SK-N-SH (cell line): ENCODE results near the gene C2orf49. TPM values are rescaled to one million over a fixed set of nuclear protein-coding genes. Genes with fewer than 3 reads are reported as not detected.

ENCODE experiments used
- CTCF ChIA-PET: fragments of 300-600, 350-600 bp; formaldehyde crosslinking; extraction: SDS; loops from one replicate; lab custom pipeline; 2021; lab: Yijun Ruan, JAX
- POLR2A ChIA-PET: fragments of 350-600 bp; sonication (Branson Sonifier 250); formaldehyde crosslinking; extraction: SDS; loops from one replicate; lab custom pipeline; 2020; ENCODE audit warnings: antibody characterized with exemption, inconsistent platforms; lab: Yijun Ruan, JAX
- DNase-seq: peaks from one replicate; pipeline ENCODE4 v3.0.0; 2012
- H2AFZ ChIP-seq: fragments of 200-600 bp; sonication (generic); 2 replicates; pipeline ENCODE4 v1.8.1; 2016; ENCODE audit warnings: antibody characterized with exemption, mild to moderate bottlenecking, low read depth
- H3F3A ChIP-seq: fragments of 200-600 bp; sonication (generic); replicated peaks from 2 replicates; pipeline ENCODE3; 2016; ENCODE audit warnings: antibody characterized with exemption, mild to moderate bottlenecking; ENCODE audit not compliant: insufficient read depth
- H3K27ac ChIP-seq, 2 experiments: fragments of 200-500 bp in 1 of 2; fragments of 200-600 bp in 1 of 2; sonication (Bioruptor generic) in 1 of 2; sonication (generic), shearing (Covaris generic) in 1 of 2; 2 replicates each; pipeline versions ENCODE4 v1.5.1 to v1.6.1; 2014 to 2016; ENCODE audit warnings: low read depth in 2 of 2, inconsistent platforms in 1 of 2, low read length in 1 of 2, mild to moderate bottlenecking in 1 of 2, mixed read lengths in 1 of 2
- H3K27me3 ChIP-seq: fragments of 200-600 bp; sonication (generic), shearing (Covaris generic); 2 replicates; pipeline ENCODE4 v1.6.1; 2016; ENCODE audit warnings: mixed run types; ENCODE audit not compliant: insufficient read depth
- H3K36me3 ChIP-seq, 2 experiments: fragments of 200-500 bp in 1 of 2; fragments of 200-600 bp in 1 of 2; sonication (Bioruptor generic) in 1 of 2; sonication (generic) in 1 of 2; replicated peaks in 1 of 2; 2 replicates each; pipeline versions ENCODE3 to v1.5.1; 2014 to 2016; ENCODE audit warnings: low read length in 1 of 2, mild to moderate bottlenecking in 1 of 2; ENCODE audit not compliant: insufficient read depth in 2 of 2, control insufficient read depth in 1 of 2
- H3K4me1 ChIP-seq, 2 experiments: fragments of 200-500 bp in 1 of 2; fragments of 200-600 bp in 1 of 2; sonication (Bioruptor generic) in 1 of 2; sonication (generic), shearing (Covaris generic) in 1 of 2; 2 replicates each; pipeline versions ENCODE4 v1.5.1 to v1.6.1; 2014 to 2016; ENCODE audit warnings: low read depth in 1 of 2, low read length in 1 of 2, mixed run types in 1 of 2; ENCODE audit not compliant: insufficient read depth in 2 of 2, control insufficient read depth in 1 of 2
- H3K4me2 ChIP-seq: fragments of 200-600 bp; sonication (generic), shearing (Covaris generic); 2 replicates; pipeline ENCODE4 v1.6.1; 2017; ENCODE audit warnings: mixed run types
- H3K4me3 ChIP-seq, 2 experiments: fragments of 200-500 bp in 1 of 2; fragments of 200-600 bp in 1 of 2; sonication (Bioruptor generic) in 1 of 2; sonication (generic), shearing (Covaris generic) in 1 of 2; 2 replicates each; pipeline versions ENCODE4 v1.5.1 to v1.8.1; 2014 to 2016; ENCODE audit warnings: low read depth in 2 of 2, inconsistent platforms in 1 of 2, low read length in 1 of 2, mild to moderate bottlenecking in 1 of 2, mixed read lengths in 1 of 2, moderate library complexity in 1 of 2
- H3K79me2 ChIP-seq: fragments of 200-600 bp; sonication (generic); 2 replicates; pipeline ENCODE4 v1.8.1; 2017; ENCODE audit warnings: mild to moderate bottlenecking; ENCODE audit not compliant: insufficient read depth
- H3K9ac ChIP-seq: fragments of 200-600 bp; sonication (generic); 2 replicates; pipeline ENCODE4 v1.6.1; 2017; ENCODE audit warnings: mixed run types
- H3K9me2 ChIP-seq: fragments of 200-600 bp; sonication (generic); 2 replicates; pipeline ENCODE4 v1.6.1; 2017; ENCODE audit warnings: mixed run types
- H3K9me3 ChIP-seq: fragments of 200-600 bp; sonication (generic); 2 replicates; pipeline ENCODE4 v1.6.1; 2017; ENCODE audit warnings: mixed run types, mild to moderate bottlenecking, moderate library complexity
- H4K20me1 ChIP-seq: fragments of 200-600 bp; sonication (generic); 2 replicates; pipeline ENCODE4 v1.6.1; 2017; ENCODE audit warnings: mild to moderate bottlenecking, mixed run types; ENCODE audit not compliant: insufficient read depth
- ELF1 ChIP-seq: IDR thresholded peaks from 2 replicates; pipeline ENCODE4 v1.4.0; 2012
- EZH2phosphoT487 ChIP-seq: fragments of 200-600 bp; sonication (generic); IDR thresholded peaks from 2 replicates; pipeline ENCODE4 v1.6.1; 2017; ENCODE audit warnings: low read depth, mixed run types, mild to moderate bottlenecking, antibody characterized with exemption, moderate library complexity, borderline replicate concordance
- NFIC ChIP-seq: IDR thresholded peaks from 2 replicates; pipeline ENCODE4 v1.4.0; 2012; ENCODE audit warnings: borderline replicate concordance
- POLR2AphosphoS5 ChIP-seq: IDR thresholded peaks from 2 replicates; pipeline ENCODE4 v1.6.1; 2012; ENCODE audit warnings: low read depth, low read length
- RXRA ChIP-seq: IDR thresholded peaks from 2 replicates; pipeline ENCODE4 v1.4.0; 2012; ENCODE audit warnings: low read depth, mild to moderate bottlenecking, borderline replicate concordance
- SMC3 ChIP-seq: IDR thresholded peaks from 2 replicates; pipeline ENCODE4 v1.6.1; 2012; ENCODE audit warnings: low read depth, low read length, improper control_type of control experiment
- TAF1 ChIP-seq: IDR thresholded peaks from 2 replicates; pipeline ENCODE4 v1.6.1; 2012; ENCODE audit warnings: low read depth, mild to moderate bottlenecking, low read length, moderate library complexity, borderline replicate concordance
- WGBS: methylation state at CpG from one replicate; pipeline ENCODE4 v1.1.6; 2017; ENCODE audit warnings: low lambda C conversion rate; 5-methylcytosine and 5-hydroxymethylcytosine counted together
- polyA plus RNA-seq, 3 experiments: library from polyadenylated mRNA; depleted of rRNA; stranded (reverse); fragments of >200 nt; gene quantifications; 2 replicates each; pipeline ENCODE4 v1.2.3, GENCODE V29; 2012
- TF ChIP-seq, protein P1 (sequence below): IDR thresholded peaks from 2 replicates; pipeline ENCODE4 v1.6.1; 2012; ENCODE audit warnings: mild to moderate bottlenecking, low read depth, low read length, moderate library complexity
- TF ChIP-seq, protein P2 (sequence below): fragments of 150-350 bp; IDR thresholded peaks from 2 replicates; pipeline ENCODE4 v1.6.1; 2017; ENCODE audit warnings: antibody characterized with exemption, low read length, low read depth, borderline replicate concordance
- TF ChIP-seq, protein P3 (sequence below): IDR thresholded peaks from 2 replicates; pipeline ENCODE4; 2012

Gene C2orf49
- polyA plus RNA-seq, 1 of the 3 experiments (the other 2 are of a cell fraction), result 7.6 TPM

DNA sequence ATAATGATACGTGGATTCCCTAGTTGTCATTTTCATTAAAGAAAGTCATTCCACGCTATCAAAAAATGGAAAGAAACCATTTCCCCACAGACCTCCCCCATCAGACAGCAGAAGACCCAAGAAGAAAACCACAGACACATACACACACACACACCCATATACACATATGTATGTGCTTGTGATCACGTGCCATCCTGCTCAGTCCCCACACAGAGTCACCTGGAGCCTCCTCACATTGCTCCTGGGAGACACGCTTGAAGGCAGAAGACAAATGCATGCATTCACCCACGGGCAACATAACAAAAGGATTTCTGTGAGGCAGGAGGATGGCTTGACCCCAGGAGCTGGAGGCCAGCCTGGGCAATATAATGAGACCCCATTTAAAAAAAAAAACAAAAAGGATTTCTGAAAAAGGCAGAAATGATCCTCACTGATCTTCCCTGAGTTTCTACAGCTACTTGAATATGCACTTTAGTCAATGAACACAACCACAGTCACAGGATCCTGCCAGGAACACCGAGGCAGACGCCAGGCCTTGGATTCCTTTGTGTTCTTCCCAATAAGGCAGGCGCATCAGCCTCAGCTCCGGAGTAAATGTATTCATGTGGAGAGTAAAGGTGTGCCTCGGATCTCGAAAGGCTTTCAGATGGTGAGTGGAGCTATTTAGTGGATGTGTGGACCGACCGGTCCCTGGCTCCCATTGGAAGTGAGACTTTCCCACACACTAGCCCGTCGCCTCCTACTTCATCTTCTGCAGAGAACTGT, 28.8 kb upstream of the C2orf49 start:
- peaks cover 14% of the 10 kb centered on the region; the same call in 1 of the 2 replicates for H3K79me2 ChIP-seq
- H3K9me2 ChIP-seq, result no peaks in the 10 kb centered on the region
- 0 out of 2 replicates have a peak, but pooled peaks cover 3% of the 10 kb centered on the region for H4K20me1 ChIP-seq
- no peak overlapping the region for H3K9ac ChIP-seq
- no peak overlapping the region for H3K27ac ChIP-seq
- WGBS, result 95% methylated on average over 15 of the region's 15 CpGs
- ChIA-PET POLR2A (no interaction called here), CTCF (interaction anchor here (1.1 to 1.7 kb wide), 2 partner anchors 20 to 194 kb away, joined by 3 to 4 read pairs; no protein-coding TSS in a partner anchor)
- H3K36me3 ChIP-seq, result peaks cover 0 to 12% of the 10 kb centered on the region in 2 experiments
- no peaks in the 10 kb centered on the region for H3K4me1 ChIP-seq
- H3K4me2 ChIP-seq, result no peak overlapping the region
- no peak for TF ChIP-seq SMC3
- TF ChIP-seq, protein P1, sequence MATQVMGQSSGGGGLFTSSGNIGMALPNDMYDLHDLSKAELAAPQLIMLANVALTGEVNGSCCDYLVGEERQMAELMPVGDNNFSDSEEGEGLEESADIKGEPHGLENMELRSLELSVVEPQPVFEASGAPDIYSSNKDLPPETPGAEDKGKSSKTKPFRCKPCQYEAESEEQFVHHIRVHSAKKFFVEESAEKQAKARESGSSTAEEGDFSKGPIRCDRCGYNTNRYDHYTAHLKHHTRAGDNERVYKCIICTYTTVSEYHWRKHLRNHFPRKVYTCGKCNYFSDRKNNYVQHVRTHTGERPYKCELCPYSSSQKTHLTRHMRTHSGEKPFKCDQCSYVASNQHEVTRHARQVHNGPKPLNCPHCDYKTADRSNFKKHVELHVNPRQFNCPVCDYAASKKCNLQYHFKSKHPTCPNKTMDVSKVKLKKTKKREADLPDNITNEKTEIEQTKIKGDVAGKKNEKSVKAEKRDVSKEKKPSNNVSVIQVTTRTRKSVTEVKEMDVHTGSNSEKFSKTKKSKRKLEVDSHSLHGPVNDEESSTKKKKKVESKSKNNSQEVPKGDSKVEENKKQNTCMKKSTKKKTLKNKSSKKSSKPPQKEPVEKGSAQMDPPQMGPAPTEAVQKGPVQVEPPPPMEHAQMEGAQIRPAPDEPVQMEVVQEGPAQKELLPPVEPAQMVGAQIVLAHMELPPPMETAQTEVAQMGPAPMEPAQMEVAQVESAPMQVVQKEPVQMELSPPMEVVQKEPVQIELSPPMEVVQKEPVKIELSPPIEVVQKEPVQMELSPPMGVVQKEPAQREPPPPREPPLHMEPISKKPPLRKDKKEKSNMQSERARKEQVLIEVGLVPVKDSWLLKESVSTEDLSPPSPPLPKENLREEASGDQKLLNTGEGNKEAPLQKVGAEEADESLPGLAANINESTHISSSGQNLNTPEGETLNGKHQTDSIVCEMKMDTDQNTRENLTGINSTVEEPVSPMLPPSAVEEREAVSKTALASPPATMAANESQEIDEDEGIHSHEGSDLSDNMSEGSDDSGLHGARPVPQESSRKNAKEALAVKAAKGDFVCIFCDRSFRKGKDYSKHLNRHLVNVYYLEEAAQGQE, result no peak
- no peak for TF ChIP-seq TAF1
- TF ChIP-seq RXRA, result no peak
- TF ChIP-seq, protein P2, sequence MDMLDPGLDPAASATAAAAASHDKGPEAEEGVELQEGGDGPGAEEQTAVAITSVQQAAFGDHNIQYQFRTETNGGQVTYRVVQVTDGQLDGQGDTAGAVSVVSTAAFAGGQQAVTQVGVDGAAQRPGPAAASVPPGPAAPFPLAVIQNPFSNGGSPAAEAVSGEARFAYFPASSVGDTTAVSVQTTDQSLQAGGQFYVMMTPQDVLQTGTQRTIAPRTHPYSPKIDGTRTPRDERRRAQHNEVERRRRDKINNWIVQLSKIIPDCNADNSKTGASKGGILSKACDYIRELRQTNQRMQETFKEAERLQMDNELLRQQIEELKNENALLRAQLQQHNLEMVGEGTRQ, result no peak
- no peak for TF ChIP-seq EZH2phosphoT487
- no peak for TF ChIP-seq ELF1
- TF ChIP-seq NFIC, result no peak
- no peak for TF ChIP-seq POLR2AphosphoS5
- TF ChIP-seq, protein P3, sequence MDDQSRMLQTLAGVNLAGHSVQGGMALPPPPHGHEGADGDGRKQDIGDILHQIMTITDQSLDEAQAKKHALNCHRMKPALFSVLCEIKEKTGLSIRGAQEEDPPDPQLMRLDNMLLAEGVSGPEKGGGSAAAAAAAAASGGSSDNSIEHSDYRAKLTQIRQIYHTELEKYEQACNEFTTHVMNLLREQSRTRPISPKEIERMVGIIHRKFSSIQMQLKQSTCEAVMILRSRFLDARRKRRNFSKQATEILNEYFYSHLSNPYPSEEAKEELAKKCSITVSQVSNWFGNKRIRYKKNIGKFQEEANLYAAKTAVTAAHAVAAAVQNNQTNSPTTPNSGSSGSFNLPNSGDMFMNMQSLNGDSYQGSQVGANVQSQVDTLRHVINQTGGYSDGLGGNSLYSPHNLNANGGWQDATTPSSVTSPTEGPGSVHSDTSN, result no peak
- no peak overlapping the region for H3K4me3 ChIP-seq
- no peaks in the 10 kb centered on the region for H3F3A ChIP-seq
- DNase-seq, result no peak
- H3K9me3 ChIP-seq, result no peaks in the 10 kb centered on the region
- no peaks in the 10 kb centered on the region for H3K27me3 ChIP-seq
- H2AFZ ChIP-seq, result no peak overlapping the region
